ENCODE results near the gene SMCP. TPM values are rescaled to one million over a fixed set of nuclear protein-coding genes. Genes with fewer than 3 reads are reported as not detected.

Gene SMCP
- total and polyA plus RNA-seq, 2 of the 13 experiments (the other 11 are each of a cell fraction or from before 2014, with no cell fraction given), result not detected

DNA sequence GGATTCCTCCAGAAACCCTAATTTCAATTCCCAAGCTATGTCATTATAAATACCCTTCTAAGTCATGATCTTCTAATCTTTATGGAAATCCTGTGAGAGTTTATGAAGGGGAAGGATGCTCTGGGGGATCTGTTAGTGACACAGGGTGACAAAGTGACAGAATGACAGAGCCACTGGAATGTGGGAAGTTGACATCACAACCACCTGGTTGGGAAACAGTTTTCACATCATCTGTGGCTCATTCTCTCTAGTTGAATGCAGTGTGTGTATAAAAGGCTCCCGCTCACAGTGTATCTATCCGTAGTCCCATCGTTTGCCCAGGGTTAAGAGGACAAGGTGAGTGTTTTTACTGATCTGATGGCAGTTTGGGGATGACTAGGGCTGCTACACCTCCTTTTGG lies 18.4 kb upstream of the SMCP start, which contains the start of gene LCE7A:
TSS of gene LCE7A (plus strand) at position 301 of the 400 bp plus-strand sequence. CDS start 702 bp downstream, outside the sequence.
- Histone ChIP-seq H3K9ac (ENCODE audit: insufficient read depth, low read depth, low read length) (no peak within 1 kb of the TSS), H3K27me3 (ENCODE audit: control insufficient read depth in 1 of 2, insufficient read depth in 2 of 2, low read length in 2 of 2) (no peaks in the 10 kb centered on the region), H3K4me1 (ENCODE audit: insufficient read depth, low read length) (no peaks in the 10 kb centered on the region), H3K4me3 (replicated peaks in 1 of 3; ENCODE audit: insufficient read depth in 1 of 3, low read depth in 2 of 3, low read length in 3 of 3) (no peak within 1 kb of the TSS), H3K9me3 (ENCODE audit: low read length) (no peaks in the 10 kb centered on the region), H3K4me2 (ENCODE audit: low read depth, low read length) (no peak within 1 kb of the TSS), H3K27ac (ENCODE audit: extremely low read length, insufficient read depth, low read length) (no peak within 1 kb of the TSS), H3K36me3 (replicated peaks in 1 of 2; ENCODE audit: control insufficient read depth in 1 of 2, insufficient read depth in 2 of 2, low read length in 2 of 2) (no peaks in the 10 kb centered on the region), H2AFZ (ENCODE audit: low read length) (no peak within 1 kb of the TSS), H3K79me2 (ENCODE audit: insufficient read depth, low read length) (no peaks in the 10 kb centered on the region), H4K20me1 (ENCODE audit: insufficient read depth, low read length) (no peaks in the 10 kb centered on the region)
- DNase-seq (ENCODE audit: low spot score) (no peak), FAIRE-seq (no peak), ATAC-seq (no peak)
- TF ChIP-seq REL (CRISPR knock-in tag; conservative IDR thresholded peaks at IDR 0.05) (no peak), ESRRA (CRISPR knock-in tag; IDR thresholded peaks at IDR 0.05; ENCODE audit: low read depth) (no peak), ZNF879 (CRISPR knock-in tag; IDR thresholded peaks at IDR 0.05) (no peak), RORA (CRISPR knock-in tag; IDR thresholded peaks at IDR 0.05) (no peak), SMAD3 (CRISPR knock-in tag; IDR thresholded peaks at IDR 0.05) (no peak), PAF1 (CRISPR knock-in tag; IDR thresholded peaks at IDR 0.05) (no peak), PAWR (CRISPR knock-in tag; IDR thresholded peaks at IDR 0.05; ENCODE audit: borderline replicate concordance) (no peak), ZNF780A (CRISPR knock-in tag; IDR thresholded peaks at IDR 0.05) (no peak), ZFY (CRISPR knock-in tag; IDR thresholded peaks at IDR 0.05) (no peak), GATAD2A (CRISPR knock-in tag; IDR thresholded peaks at IDR 0.05) (no peak)
- TF ChIP-seq, protein P1, sequence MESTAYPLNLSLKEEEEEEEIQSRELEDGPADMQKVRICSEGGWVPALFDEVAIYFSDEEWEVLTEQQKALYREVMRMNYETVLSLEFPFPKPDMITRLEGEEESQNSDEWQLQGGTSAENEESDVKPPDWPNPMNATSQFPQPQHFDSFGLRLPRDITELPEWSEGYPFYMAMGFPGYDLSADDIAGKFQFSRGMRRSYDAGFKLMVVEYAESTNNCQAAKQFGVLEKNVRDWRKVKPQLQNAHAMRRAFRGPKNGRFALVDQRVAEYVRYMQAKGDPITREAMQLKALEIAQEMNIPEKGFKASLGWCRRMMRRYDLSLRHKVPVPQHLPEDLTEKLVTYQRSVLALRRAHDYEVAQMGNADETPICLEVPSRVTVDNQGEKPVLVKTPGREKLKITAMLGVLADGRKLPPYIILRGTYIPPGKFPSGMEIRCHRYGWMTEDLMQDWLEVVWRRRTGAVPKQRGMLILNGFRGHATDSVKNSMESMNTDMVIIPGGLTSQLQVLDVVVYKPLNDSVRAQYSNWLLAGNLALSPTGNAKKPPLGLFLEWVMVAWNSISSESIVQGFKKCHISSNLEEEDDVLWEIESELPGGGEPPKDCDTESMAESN (CRISPR knock-in tag; conservative IDR thresholded peaks at IDR 0.05), result no peak
- TF ChIP-seq, protein P2, sequence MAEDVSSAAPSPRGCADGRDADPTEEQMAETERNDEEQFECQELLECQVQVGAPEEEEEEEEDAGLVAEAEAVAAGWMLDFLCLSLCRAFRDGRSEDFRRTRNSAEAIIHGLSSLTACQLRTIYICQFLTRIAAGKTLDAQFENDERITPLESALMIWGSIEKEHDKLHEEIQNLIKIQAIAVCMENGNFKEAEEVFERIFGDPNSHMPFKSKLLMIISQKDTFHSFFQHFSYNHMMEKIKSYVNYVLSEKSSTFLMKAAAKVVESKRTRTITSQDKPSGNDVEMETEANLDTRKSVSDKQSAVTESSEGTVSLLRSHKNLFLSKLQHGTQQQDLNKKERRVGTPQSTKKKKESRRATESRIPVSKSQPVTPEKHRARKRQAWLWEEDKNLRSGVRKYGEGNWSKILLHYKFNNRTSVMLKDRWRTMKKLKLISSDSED (CRISPR knock-in tag; IDR thresholded peaks at IDR 0.05), result no peak
- TF ChIP-seq, protein P3, sequence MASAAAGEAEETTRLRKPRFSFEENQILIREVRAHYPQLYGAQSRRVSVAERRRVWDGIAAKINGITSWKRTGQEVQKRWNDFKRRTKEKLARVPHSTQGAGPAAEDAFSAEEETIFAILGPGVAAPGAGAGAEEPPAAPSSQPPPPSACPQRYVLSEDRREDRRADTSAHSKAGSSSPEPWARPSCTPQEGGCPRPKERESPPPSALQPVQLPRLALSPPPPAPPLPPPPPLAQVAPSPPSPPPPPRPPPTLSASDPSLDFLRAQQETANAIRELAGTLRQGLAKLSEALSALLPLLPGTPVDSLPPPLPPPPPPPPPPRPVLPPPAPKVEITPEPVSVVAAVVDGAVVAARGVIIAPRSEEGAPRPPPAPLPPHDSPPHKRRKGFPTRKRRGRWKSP (CRISPR knock-in tag; IDR thresholded peaks at IDR 0.05), result no peak
- intact Hi-C loops (cut with micrococcal nuclease; ENCODE audit: unreplicated experiment), result no loop called here
- BruUV-seq (replicated peaks), result no TSS peak
- in situ Hi-C loops (cut with HindIII; ENCODE audit: extremely low pct_ligation_motif_present, low pct_unique_long_range_greater_than_20kb), result no loop called here
- WGBS (ENCODE audit: low lambda C conversion rate), result 22% methylated on average over 3 of the region's 3 CpGs
- ChIA-PET POLR2A (no interaction called here), CTCF (ENCODE audit: low intra/inter-chr PET ratio, low total read pairs) (no interaction called here)

Data from HepG2 (cell line).